H9 (cell line): ENCODE results near the gene LHFPL2. TPM values are rescaled to one million over a fixed set of nuclear protein-coding genes. Genes with fewer than 3 reads are reported as not detected.

Experiments
- DNase-seq: peaks from one replicate; pipeline ENCODE4 v3.0.0-alpha.2; 2017
- H2AFZ ChIP-seq: one replicate; pipeline ENCODE4 v1.6.1; 2013; ENCODE audit warnings: mild to moderate bottlenecking, low read length, control low read depth, moderate library complexity
- H2AK5ac ChIP-seq: 2 replicates; pipeline ENCODE4 v1.6.1; 2013; ENCODE audit warnings: low read length, control low read depth, mixed read lengths; ENCODE audit not compliant: insufficient read length
- H2BK120ac ChIP-seq: one replicate; pipeline ENCODE4 v1.6.1; 2013; ENCODE audit warnings: low read depth, mild to moderate bottlenecking, low read length, control low read depth, inconsistent platforms; ENCODE audit not compliant: poor library complexity, severe bottlenecking
- H2BK12ac ChIP-seq: 2 replicates; pipeline ENCODE4 v1.6.1; 2013; ENCODE audit warnings: low read length, control low read depth, mixed read lengths, low read depth; ENCODE audit not compliant: insufficient read length
- H2BK15ac ChIP-seq: 2 replicates; pipeline ENCODE4 v1.6.1; 2013; ENCODE audit warnings: low read depth, low read length, control low read depth
- H2BK20ac ChIP-seq: one replicate; pipeline ENCODE4 v1.6.1; 2013; ENCODE audit warnings: low read depth, mild to moderate bottlenecking, low read length, control low read depth, inconsistent platforms; ENCODE audit not compliant: poor library complexity, severe bottlenecking
- H2BK5ac ChIP-seq: 2 replicates; pipeline ENCODE4 v1.6.1; 2013; ENCODE audit warnings: low read length, control low read depth, mixed read lengths; ENCODE audit not compliant: insufficient read length
- H3K14ac ChIP-seq: 2 replicates; pipeline ENCODE4 v1.6.1; 2013; ENCODE audit warnings: low read length, control low read depth; ENCODE audit not compliant: insufficient read depth
- H3K18ac ChIP-seq: 2 replicates; pipeline ENCODE4 v1.6.1; 2013; ENCODE audit warnings: low read depth, mild to moderate bottlenecking, mixed read lengths, low read length, control low read depth; ENCODE audit not compliant: insufficient read length
- H3K23ac ChIP-seq: 2 replicates; pipeline ENCODE4 v1.6.1; 2013; ENCODE audit warnings: low read length, control low read depth, mixed read lengths, low read depth; ENCODE audit not compliant: insufficient read length
- H3K23me2 ChIP-seq: 2 replicates; pipeline ENCODE4 v1.6.1; 2013; ENCODE audit warnings: low read depth, mild to moderate bottlenecking, mixed read lengths, low read length, control low read depth; ENCODE audit not compliant: insufficient read length, poor library complexity, severe bottlenecking
- H3K27ac ChIP-seq: 2 replicates; pipeline ENCODE4 v1.5.1; 2013; ENCODE audit warnings: low read length, control low read depth, mixed read lengths, low read depth; ENCODE audit not compliant: insufficient read length
- H3K27me3 ChIP-seq: 2 replicates; pipeline ENCODE4 v1.6.1; 2013; ENCODE audit warnings: low read length, control low read depth, inconsistent platforms; ENCODE audit not compliant: insufficient read depth
- H3K4ac ChIP-seq: 2 replicates; pipeline ENCODE4 v1.6.1; 2013; ENCODE audit warnings: low read depth, mild to moderate bottlenecking, control low read depth, inconsistent platforms, low read length, moderate library complexity
- H3K4me1 ChIP-seq: 2 replicates; pipeline ENCODE4 v1.6.1; 2013; ENCODE audit warnings: low read length, control low read depth, inconsistent platforms; ENCODE audit not compliant: insufficient read depth
- H3K4me2 ChIP-seq: 2 replicates; pipeline ENCODE4 v1.6.1; 2013; ENCODE audit warnings: low read length, control low read depth, mixed read lengths; ENCODE audit not compliant: insufficient read length, insufficient read depth
- H3K56ac ChIP-seq: 2 replicates; pipeline ENCODE4 v1.6.1; 2013; ENCODE audit warnings: low read depth, mild to moderate bottlenecking, mixed read lengths, low read length, control low read depth; ENCODE audit not compliant: insufficient read length
- H3K79me1 ChIP-seq: 2 replicates; pipeline ENCODE4 v1.6.1; 2013; ENCODE audit warnings: low read depth, mild to moderate bottlenecking, moderate library complexity, low read length, control low read depth, inconsistent platforms; ENCODE audit not compliant: insufficient read depth, poor library complexity, severe bottlenecking
- H3K79me2 ChIP-seq: 2 replicates; pipeline ENCODE4 v1.6.1; 2013; ENCODE audit warnings: low read length, control low read depth, inconsistent platforms; ENCODE audit not compliant: insufficient read depth
- H3K9ac ChIP-seq: 2 replicates; pipeline ENCODE4 v1.6.1; 2013; ENCODE audit warnings: low read length, control low read depth, mixed read lengths; ENCODE audit not compliant: insufficient read length; ENCODE audit errors: extremely low read depth
- H3K9me3 ChIP-seq: one replicate; pipeline ENCODE4 v1.6.1; 2013; ENCODE audit warnings: low read depth, low read length, inconsistent platforms; ENCODE audit not compliant: control insufficient read depth
- H3T11ph ChIP-seq: one replicate; pipeline ENCODE4 v1.6.1; 2013; ENCODE audit warnings: mild to moderate bottlenecking, low read length, control low read depth, inconsistent platforms
- H4K20me1 ChIP-seq: one replicate; pipeline ENCODE4 v1.6.1; 2013; ENCODE audit not compliant: control insufficient read depth, insufficient read length, insufficient read depth
- H4K5ac ChIP-seq: 2 replicates; pipeline ENCODE4 v1.6.1; 2013; ENCODE audit warnings: low read depth, mild to moderate bottlenecking, mixed read lengths, low read length, control low read depth; ENCODE audit not compliant: insufficient read length
- H4K8ac ChIP-seq: replicated peaks from 2 replicates; pipeline ENCODE4 v1.6.1; 2013; ENCODE audit warnings: low read length, control low read depth, mixed read lengths, low read depth; ENCODE audit not compliant: insufficient read length
- H4K91ac ChIP-seq: 2 replicates; pipeline ENCODE4 v1.6.1; 2013; ENCODE audit warnings: low read depth, mild to moderate bottlenecking, moderate library complexity, mixed read lengths, low read length, control low read depth; ENCODE audit not compliant: insufficient read length
- H3K27ac Mint-ChIP-seq, 3 experiments: 2 replicates in 2 of 3; 3 replicates in 1 of 3; pipeline ENCODE4 v1.8.0; 2020 to 2021; ENCODE audit warnings: mixed read lengths in 3 of 3, mild to moderate bottlenecking in 1 of 3, moderate library complexity in 1 of 3
- H3K27me3 Mint-ChIP-seq: 2 replicates; pipeline ENCODE4 v1.8.0; 2021; ENCODE audit warnings: low read depth, mild to moderate bottlenecking, moderate library complexity, mixed read lengths
- H3K36me3 Mint-ChIP-seq, 3 experiments: 2 replicates in 2 of 3; 3 replicates in 1 of 3; pipeline ENCODE4 v1.8.0; 2020 to 2021; ENCODE audit warnings: low read depth in 3 of 3, mixed read lengths in 3 of 3; ENCODE audit not compliant: insufficient read depth in 1 of 3
- H3K4me1 Mint-ChIP-seq, 2 experiments: 2 replicates each; pipeline ENCODE4 v1.8.0; 2020; ENCODE audit warnings: mixed read lengths in 2 of 2
- H3K4me3 Mint-ChIP-seq, 2 experiments: 2 replicates in 1 of 2; 3 replicates in 1 of 2; pipeline ENCODE4 v1.8.0; 2020 to 2021; ENCODE audit warnings: mild to moderate bottlenecking in 2 of 2, mixed read lengths in 2 of 2, moderate library complexity in 1 of 2
- H3K9me3 Mint-ChIP-seq, 2 experiments: 2 replicates in 1 of 2; 3 replicates in 1 of 2; pipeline ENCODE4 v1.8.0; 2020; ENCODE audit warnings: mild to moderate bottlenecking in 2 of 2, mixed read lengths in 2 of 2, moderate library complexity in 1 of 2
- CTCF ChIP-seq: fragments of 200-600 bp; sonication (generic); conservative IDR thresholded peaks from 3 replicates; pipeline ENCODE4 v1.8.0; 2021; ENCODE audit warnings: antibody characterized with exemption, mild to moderate bottlenecking
- WGBS: extraction: QIAGEN DNeasy Blood & Tissue Kit; methylation state at CpG from one replicate; pipeline ENCODE4 v1.1.7; 2013; ENCODE audit warnings: missing lambda C conversion rate, low lambda C conversion rate, mixed read lengths; ENCODE audit not compliant: insufficient read length; ENCODE audit errors: extremely low coverage; 5-methylcytosine and 5-hydroxymethylcytosine counted together
- total RNA-seq: library from RNA; stranded (reverse); gene quantifications from 2 replicates; pipeline ENCODE4 v1.2.1, GENCODE V29; 2021

LHFPL2 gene
- total RNA-seq, 1 experiment from 2014 or later = 26.3 TPM

DNA sequence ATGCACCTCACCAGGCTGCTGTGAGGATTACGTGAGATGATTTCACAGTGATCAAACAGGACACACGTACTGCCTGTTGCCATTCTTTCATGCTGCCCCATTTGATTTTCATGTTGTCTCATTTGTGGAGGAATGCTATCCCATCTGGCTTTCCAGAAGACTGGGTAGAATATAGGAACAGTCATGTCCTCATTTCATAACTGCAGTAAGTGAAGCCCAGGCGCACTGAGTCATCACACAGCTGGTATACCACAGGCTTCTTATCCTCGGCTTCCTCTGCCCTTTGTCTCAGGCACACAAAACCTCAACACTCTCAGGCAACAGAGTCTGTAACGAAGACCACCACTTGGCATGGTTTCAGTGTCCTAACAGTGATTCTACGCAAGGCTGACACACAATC, 62.3 kb downstream of the LHFPL2 start:
- Histone ChIP-seq H3K79me1 (peaks cover 3% of the 10 kb centered on the region), H4K8ac (no peak overlapping the region)
- no CpG with 5 or more reads among the region's 6 CpGs for WGBS

More for the DNA sequence above, 62.3 kb downstream of the LHFPL2 start:
- Histone ChIP-seq H3K79me2 (peaks cover 1% of the 10 kb centered on the region; the same call in 1 of the 2 replicates), H3K27ac (no peak overlapping the region), H3K56ac (no peak overlapping the region), H2BK20ac (no peak overlapping the region), H3K23ac (no peak overlapping the region), H3K18ac (no peak overlapping the region), H4K5ac (no peak overlapping the region), H2AK5ac (no peak overlapping the region), H2BK5ac (no peak overlapping the region), H3T11ph (no peak overlapping the region), H4K91ac (no peak overlapping the region), H3K27me3 (no peaks in the 10 kb centered on the region), H2AFZ (no peak overlapping the region), H3K4me2 (no peak overlapping the region), H2BK15ac (no peak overlapping the region), H3K9ac (no peak overlapping the region), H4K20me1 (no peaks in the 10 kb centered on the region), H3K14ac (no peak overlapping the region), H2BK12ac (no peak overlapping the region), H3K23me2 (no peaks in the 10 kb centered on the region), H2BK120ac (no peak overlapping the region), H3K4me1 (no peaks in the 10 kb centered on the region), H3K9me3 (peaks cover 14% of the 10 kb centered on the region), H3K4ac (no peak overlapping the region)
- DNase-seq = no peak
- peaks cover under 1 to 4% of the 10 kb centered on the region in 2 experiments; a peak in 2 of 4 replicates for H3K4me1 Mint-ChIP-seq
- no peaks in the 10 kb centered on the region for H3K27me3 Mint-ChIP-seq
- peaks cover 52 to 63% (median 56%) of the 10 kb centered on the region in 3 experiments for H3K36me3 Mint-ChIP-seq
- H3K27ac Mint-ChIP-seq = no peak overlapping the region
- H3K9me3 Mint-ChIP-seq = peaks cover 34 to 53% of the 10 kb centered on the region in 2 experiments
- H3K4me3 Mint-ChIP-seq = no peak overlapping the region
- no peak for TF ChIP-seq CTCF
